MG63 (cell line): ENCODE results near the gene SMIM35. TPM values are rescaled to one million over a fixed set of nuclear protein-coding genes. Genes with fewer than 3 reads are reported as not detected.
A peak's percentile ranks its signal among the peaks of the same experiment; 100 is the strongest.
"Not testable (repeated sequence)": the region's sequence is repeated elsewhere in the genome, so short reads cannot be mapped to it uniquely, and the experiment has no call there.

ENCODE experiments used
- DNase-seq: peaks from one replicate; pipeline ENCODE4 v3.0.0-alpha.2; 2020
- H3K27me3 ChIP-seq: fragments of 250-450 bp; sonication (Bioruptor Pico); 2 replicates; pipeline ENCODE4 v1.5.1; 2020; ENCODE audit warnings: mild to moderate bottlenecking, moderate library complexity
- H3K36me3 ChIP-seq: fragments of 250-450 bp; sonication (Bioruptor Pico); 2 replicates; pipeline ENCODE4 v1.5.1; 2020; ENCODE audit warnings: mild to moderate bottlenecking, moderate library complexity
- H3K4me3 ChIP-seq: fragments of 250-450 bp; sonication (Bioruptor Pico); 2 replicates; pipeline ENCODE4 v1.5.1; 2020; ENCODE audit warnings: mild to moderate bottlenecking, moderate library complexity
- H3K9me3 ChIP-seq: fragments of 250-450 bp; sonication (Bioruptor Pico); 2 replicates; pipeline ENCODE4 v1.5.1; 2020; ENCODE audit warnings: mild to moderate bottlenecking, moderate library complexity
- total RNA-seq: library from RNA; depleted of rRNA; stranded (reverse); fragments of >200 nt; shearing (Covaris generic); gene quantifications from 2 replicates; pipeline ENCODE4 v1.2.3, GENCODE V29; 2014; ENCODE audit warnings: low replicate concordance

Gene SMIM35
- total RNA-seq, 1 experiment from 2014 or later, result not detected

GRCh38 chr11:117993988-117994745 lies 92.6 kb downstream of the SMIM35 start:
- Histone ChIP-seq H3K9me3 (no peaks in the 10 kb centered on the region), H3K27me3 (no peaks in the 10 kb centered on the region), H3K4me3 (no peak overlapping the region), H3K36me3 (no peaks in the 10 kb centered on the region)
- DNase-seq, result no peak

GRCh38 chr11:117992620-117993019 lies 94.1 kb downstream of the SMIM35 start:
- DNase-seq, result no peak
- no peaks in the 10 kb centered on the region for H3K36me3 ChIP-seq
- no peaks in the 10 kb centered on the region for H3K9me3 ChIP-seq
- no peak overlapping the region for H3K4me3 ChIP-seq
- H3K27me3 ChIP-seq, result no peaks in the 10 kb centered on the region

GRCh38 chr11:117992136-117992535 lies 94.6 kb downstream of the SMIM35 start:
- no peak for DNase-seq
- Histone ChIP-seq H3K27me3 (no peaks in the 10 kb centered on the region), H3K36me3 (no peaks in the 10 kb centered on the region), H3K4me3 (no peak overlapping the region), H3K9me3 (no peaks in the 10 kb centered on the region)

- DNase-seq, result no peak
- peaks cover 3% of the 10 kb centered on the region for H3K27me3 ChIP-seq
- no peaks in the 10 kb centered on the region for H3K9me3 ChIP-seq
- H3K36me3 ChIP-seq, result no peaks in the 10 kb centered on the region
- no peak overlapping the region for H3K4me3 ChIP-seq
Measured at GRCh38 chr11:117989351-117990102, 97.2 kb downstream of the SMIM35 start.

GRCh38 chr11:117986981-117987574 lies 99.7 kb downstream of the SMIM35 start:
- H3K9me3 ChIP-seq, result no peaks in the 10 kb centered on the region
- no peak overlapping the region for H3K4me3 ChIP-seq
- no peaks in the 10 kb centered on the region for H3K36me3 ChIP-seq
- H3K27me3 ChIP-seq, result peaks cover 3% of the 10 kb centered on the region
- DNase-seq, result no peak

- Histone ChIP-seq H3K4me3 (peak within 1 kb of the TSS; percentile 49), H3K36me3 (no peaks in the 10 kb centered on the region), H3K9me3 (no peaks in the 10 kb centered on the region), H3K27me3 (peaks cover 3% of the 10 kb centered on the region)
- DNase-seq, result peak; percentile 70
Measured at GRCh38 chr11:117985953-117986887, 100.5 kb downstream of the SMIM35 start, which contains the start of gene IL10RA. IL10RA (plus strand) TSS chr11:117986394; CDS start chr11:117986468, 74 bp downstream.

GRCh38 chr11:117984476-117984875 lies 102.3 kb downstream of the SMIM35 start:
- Histone ChIP-seq H3K27me3 (peaks cover 3% of the 10 kb centered on the region), H3K4me3 (no peak overlapping the region), H3K36me3 (no peaks in the 10 kb centered on the region), H3K9me3 (no peaks in the 10 kb centered on the region)
- no peak for DNase-seq

- Histone ChIP-seq H3K4me3 (no peak overlapping the region), H3K36me3 (no peaks in the 10 kb centered on the region), H3K27me3 (peaks cover 3% of the 10 kb centered on the region), H3K9me3 (no peaks in the 10 kb centered on the region)
- DNase-seq, result no peak
Measured at GRCh38 chr11:117983163-117983475, 103.6 kb downstream of the SMIM35 start.

GRCh38 chr11:117980720-117981119 lies 106.0 kb downstream of the SMIM35 start:
- H3K27me3 ChIP-seq, result no peaks in the 10 kb centered on the region
- no peak for DNase-seq
- no peak overlapping the region for H3K4me3 ChIP-seq
- H3K36me3 ChIP-seq, result no peaks in the 10 kb centered on the region
- H3K9me3 ChIP-seq, result no peaks in the 10 kb centered on the region

- Histone ChIP-seq H3K36me3 (no peaks in the 10 kb centered on the region), H3K27me3 (no peaks in the 10 kb centered on the region), H3K9me3 (no peaks in the 10 kb centered on the region), H3K4me3 (no peak overlapping the region)
- DNase-seq, result no peak
Measured at GRCh38 chr11:117980280-117980679, 106.5 kb downstream of the SMIM35 start.

- H3K4me3 ChIP-seq, result no peak overlapping the region
- H3K27me3 ChIP-seq, result no peaks in the 10 kb centered on the region
- H3K36me3 ChIP-seq, result no peaks in the 10 kb centered on the region
- H3K9me3 ChIP-seq, result no peaks in the 10 kb centered on the region
- DNase-seq, result no peak
Measured at GRCh38 chr11:117979481-117980211, 107.1 kb downstream of the SMIM35 start.

GRCh38 chr11:117978991-117979390 lies 107.8 kb downstream of the SMIM35 start:
- H3K9me3 ChIP-seq, result no peaks in the 10 kb centered on the region
- no peak for DNase-seq
- H3K27me3 ChIP-seq, result no peaks in the 10 kb centered on the region
- H3K4me3 ChIP-seq, result no peak overlapping the region
- no peaks in the 10 kb centered on the region for H3K36me3 ChIP-seq

GRCh38 chr11:117978291-117978910 lies 108.4 kb downstream of the SMIM35 start:
- H3K4me3 ChIP-seq, DNase-seq, H3K36me3 ChIP-seq, H3K9me3 ChIP-seq, H3K27me3 ChIP-seq: not testable (repeated sequence)

- H3K9me3 ChIP-seq, H3K4me3 ChIP-seq, H3K36me3 ChIP-seq, DNase-seq, H3K27me3 ChIP-seq: not testable (repeated sequence)
Measured at GRCh38 chr11:117977612-117978264, 109.0 kb downstream of the SMIM35 start.

GRCh38 chr11:117977029-117977428 lies 109.7 kb downstream of the SMIM35 start:
- H3K9me3 ChIP-seq, result no peaks in the 10 kb centered on the region
- H3K27me3 ChIP-seq, result no peaks in the 10 kb centered on the region
- DNase-seq, result no peak
- no peaks in the 10 kb centered on the region for H3K36me3 ChIP-seq
- H3K4me3 ChIP-seq, result no peak overlapping the region
